WTC11 (cell line): Measurements from ENCODE around the gene TM4SF1. TPM values are rescaled to one million over a fixed set of nuclear protein-coding genes. Genes with fewer than 3 reads are reported as not detected.

ENCODE experiments used
- ATAC-seq: fragments of 200-7000 bp; cut with Tn5 transposase; 2 replicates; pipeline ENCODE4 v1.10.0; 2021; ENCODE audit warnings: mild to moderate bottlenecking, moderate library complexity
- CTCF ChIA-PET: fragments of 300-600 bp; sonication (Branson Sonifier 250); formaldehyde crosslinking; loops from one replicate; lab custom pipeline; 2021; ENCODE audit warnings: antibody characterized with exemption; lab: Charles Lee
- POLR2A ChIA-PET: fragments of 350-600 bp; sonication (Branson Sonifier 250); formaldehyde crosslinking; loops from one replicate; lab custom pipeline; 2021; ENCODE audit warnings: antibody characterized with exemption; lab: Charles Lee
- DNase-seq: peaks from one replicate; pipeline ENCODE4 v3.0.0; 2021; ENCODE audit warnings: low spot score
- H3K27ac Mint-ChIP-seq: 2 replicates; pipeline ENCODE4 v1.8.0; 2021; ENCODE audit warnings: mixed read lengths
- H3K27me3 Mint-ChIP-seq: 2 replicates; pipeline ENCODE4 v1.8.0; 2021; ENCODE audit warnings: low read depth, mild to moderate bottlenecking, moderate library complexity, mixed read lengths
- H3K36me3 Mint-ChIP-seq: 2 replicates; pipeline ENCODE4 v1.8.0; 2021; ENCODE audit warnings: mixed read lengths
- H3K4me1 Mint-ChIP-seq: 2 replicates; pipeline ENCODE4 v1.8.0; 2022; ENCODE audit warnings: mixed read lengths
- H3K4me3 Mint-ChIP-seq: 2 replicates; pipeline ENCODE4 v1.8.0; 2021; ENCODE audit warnings: mild to moderate bottlenecking, moderate library complexity, mixed read lengths
- H3K9me3 Mint-ChIP-seq: 2 replicates; pipeline ENCODE4 v1.8.0; 2021; ENCODE audit warnings: mixed read lengths
- AR ChIP-seq: fragments of 250-450 bp; sonication (Bioruptor Pico); IDR thresholded peaks from 2 replicates; pipeline ENCODE4 v1.9.0; 2021; ENCODE audit warnings: mild to moderate bottlenecking
- ATF1 ChIP-seq: sonication (generic); formaldehyde crosslinking; IDR thresholded peaks from 2 replicates; pipeline ENCODE4 v1.8.1; 2023; ENCODE audit warnings: mild to moderate bottlenecking, moderate library complexity, missing genetic modification reagents
- CTCF ChIP-seq: fragments of 200-600 bp; IDR thresholded peaks from 2 replicates; pipeline ENCODE4 v1.8.0; 2022; ENCODE audit warnings: antibody characterized with exemption
- ETV6 ChIP-seq: sonication (generic); formaldehyde crosslinking; IDR thresholded peaks from 2 replicates; pipeline ENCODE4 v1.8.1; 2022; ENCODE audit warnings: mild to moderate bottlenecking, missing genetic modification reagents
- FOXK1 ChIP-seq: sonication (generic); formaldehyde crosslinking; IDR thresholded peaks from 2 replicates; pipeline ENCODE4 v1.8.0; 2022; ENCODE audit warnings: mild to moderate bottlenecking, moderate library complexity, missing genetic modification reagents
- FOXP1 ChIP-seq: sonication (generic); formaldehyde crosslinking; IDR thresholded peaks from 2 replicates; pipeline ENCODE4 v1.8.0; 2022; ENCODE audit warnings: missing genetic modification reagents, mild to moderate bottlenecking, moderate library complexity, borderline replicate concordance
- GRHL2 ChIP-seq: fragments of 250-450 bp; sonication (Bioruptor Pico); IDR thresholded peaks from 2 replicates; pipeline ENCODE4 v1.8.0; 2022; ENCODE audit warnings: mild to moderate bottlenecking, moderate library complexity; ENCODE audit not compliant: insufficient replicate concordance, severe bottlenecking
- HMGA2 ChIP-seq: fragments of 250-450 bp; sonication (Bioruptor Pico); IDR thresholded peaks from 2 replicates; pipeline ENCODE4 v1.4.0; 2021; ENCODE audit warnings: mild to moderate bottlenecking, moderate library complexity
- KAT7 ChIP-seq: sonication (generic); formaldehyde crosslinking; IDR thresholded peaks from 2 replicates; pipeline ENCODE4 v1.8.1; 2023; ENCODE audit warnings: missing genetic modification reagents, mild to moderate bottlenecking, borderline replicate concordance
- NFE2L1 ChIP-seq: sonication (generic); formaldehyde crosslinking; IDR thresholded peaks from 2 replicates; pipeline ENCODE4 v1.8.1; 2023; ENCODE audit warnings: missing genetic modification reagents
- NR1H2 ChIP-seq: sonication (generic); formaldehyde crosslinking; IDR thresholded peaks from 2 replicates; pipeline ENCODE4 v1.9.0; 2021; ENCODE audit warnings: mild to moderate bottlenecking, moderate library complexity, missing genetic modification reagents
- NR3C1 ChIP-seq: sonication (generic); formaldehyde crosslinking; conservative IDR thresholded peaks from 2 replicates; pipeline ENCODE4 v1.8.1; 2023; ENCODE audit warnings: low read depth, mild to moderate bottlenecking, missing genetic modification reagents
- RELA ChIP-seq: sonication (generic); formaldehyde crosslinking; IDR thresholded peaks from 2 replicates; pipeline ENCODE4 v1.8.1; 2022; ENCODE audit warnings: missing genetic modification reagents, mild to moderate bottlenecking, borderline replicate concordance
- SOX15 ChIP-seq: fragments of 250-450 bp; sonication (Bioruptor Pico); IDR thresholded peaks from 2 replicates; pipeline ENCODE4 v1.9.0; 2021; ENCODE audit warnings: mild to moderate bottlenecking
- SP1 ChIP-seq: sonication (generic); formaldehyde crosslinking; conservative IDR thresholded peaks from 2 replicates; pipeline ENCODE4 v1.8.1; 2022; ENCODE audit warnings: missing genetic modification reagents
- TCF7 ChIP-seq: sonication (generic); formaldehyde crosslinking; IDR thresholded peaks from 2 replicates; pipeline ENCODE4 v1.8.0; 2022; ENCODE audit warnings: mild to moderate bottlenecking, low read depth, missing genetic modification reagents, moderate library complexity
- TP53 ChIP-seq: sonication (generic); formaldehyde crosslinking; IDR thresholded peaks from 2 replicates; pipeline ENCODE4 v1.8.1; 2023; ENCODE audit warnings: mild to moderate bottlenecking, missing genetic modification reagents
- ZNF232 ChIP-seq: sonication (generic); formaldehyde crosslinking; IDR thresholded peaks from 2 replicates; pipeline ENCODE4 v1.8.0; 2022; ENCODE audit warnings: mild to moderate bottlenecking, missing genetic modification reagents
- ZNF396 ChIP-seq: fragments of 250-450 bp; sonication (Bioruptor Pico); IDR thresholded peaks from 2 replicates; pipeline ENCODE4 v1.8.0; 2021; ENCODE audit warnings: mild to moderate bottlenecking, moderate library complexity, borderline replicate concordance
- ZNF423 ChIP-seq: fragments of 250-450 bp; sonication (Bioruptor Pico); IDR thresholded peaks from 2 replicates; pipeline ENCODE4 v2.1.2; 2022; ENCODE audit warnings: mild to moderate bottlenecking, moderate library complexity
- ZNF671 ChIP-seq: fragments of 250-450 bp; sonication (Bioruptor Pico); IDR thresholded peaks from 2 replicates; pipeline ENCODE4 v1.8.0; 2021; ENCODE audit warnings: mild to moderate bottlenecking
- ZSCAN18 ChIP-seq: fragments of 250-450 bp; sonication (Bioruptor Pico); IDR thresholded peaks from 2 replicates; pipeline ENCODE4 v2.1.2; 2022; ENCODE audit warnings: mild to moderate bottlenecking, moderate library complexity
- total RNA-seq: library from RNA; stranded (reverse); gene quantifications from 3 replicates; pipeline ENCODE4 v1.2.3, GENCODE V29; 2021
- TF ChIP-seq, protein P1 (sequence below): sonication (generic); formaldehyde crosslinking; IDR thresholded peaks from 2 replicates; pipeline ENCODE4 v1.8.0; 2022; ENCODE audit warnings: mild to moderate bottlenecking, missing genetic modification reagents
- TF ChIP-seq, protein P2 (sequence below): sonication (generic); formaldehyde crosslinking; IDR thresholded peaks from 2 replicates; pipeline ENCODE4 v1.8.1; 2022; ENCODE audit warnings: low read depth, mild to moderate bottlenecking, moderate library complexity, missing genetic modification reagents, borderline replicate concordance
- TF ChIP-seq, protein P3 (sequence below): sonication (generic); formaldehyde crosslinking; IDR thresholded peaks from 2 replicates; pipeline ENCODE4 v1.8.0; 2022; ENCODE audit warnings: mild to moderate bottlenecking, missing genetic modification reagents
- TF ChIP-seq, protein P4 (sequence below): sonication (generic); formaldehyde crosslinking; IDR thresholded peaks from 2 replicates; pipeline ENCODE4 v1.8.1; 2022; ENCODE audit warnings: mild to moderate bottlenecking, moderate library complexity, missing genetic modification reagents

TM4SF1 gene
- total RNA-seq, 1 experiment from 2014 or later = 0.90 TPM

DNA sequence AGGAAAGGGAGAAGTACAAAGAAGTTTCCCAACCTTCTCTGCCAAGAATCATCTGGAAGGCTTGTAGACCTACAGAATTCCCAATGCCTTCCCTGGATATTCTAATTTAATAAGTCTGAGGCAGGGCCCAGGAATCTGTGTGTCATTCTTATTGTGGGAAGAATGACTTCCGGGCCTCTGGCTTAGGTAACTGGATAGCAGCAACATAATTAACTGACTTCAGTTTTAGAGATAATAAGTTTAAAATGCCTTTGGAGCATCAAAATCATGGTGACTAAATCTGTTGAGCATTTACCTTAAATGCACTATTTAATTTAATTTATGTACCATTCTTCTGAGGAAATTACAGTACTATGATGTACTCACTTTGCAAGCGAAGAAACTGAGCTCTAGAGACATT is 44.3 kb upstream of the TM4SF1 start:
- ATAC-seq (no peak), DNase-seq (no peak)
- no peaks in the 10 kb centered on the region for H3K27me3 Mint-ChIP-seq
- ChIA-PET POLR2A (no interaction called here), CTCF (no interaction called here)
- no peaks in the 10 kb centered on the region for H3K9me3 Mint-ChIP-seq
- H3K4me1 Mint-ChIP-seq = peaks cover 5% of the 10 kb centered on the region
- no peak overlapping the region for H3K4me3 Mint-ChIP-seq
- TF ChIP-seq SOX15 (no peak), ETV6 (CRISPR knock-in tag) (no peak), FOXK1 (CRISPR knock-in tag) (no peak), AR (CRISPR knock-in tag) (no peak), ATF1 (CRISPR knock-in tag) (no peak), ZNF671 (CRISPR knock-in tag) (no peak), TCF7 (CRISPR knock-in tag) (no peak), RELA (CRISPR knock-in tag) (no peak), ZNF423 (no peak), ZNF396 (no peak), ZNF232 (CRISPR knock-in tag) (no peak), HMGA2 (CRISPR knock-in tag) (no peak), ZSCAN18 (no peak), KAT7 (CRISPR knock-in tag) (no peak), NR1H2 (no peak)
- H3K36me3 Mint-ChIP-seq = no peaks in the 10 kb centered on the region
- no peak overlapping the region for H3K27ac Mint-ChIP-seq

DNA sequence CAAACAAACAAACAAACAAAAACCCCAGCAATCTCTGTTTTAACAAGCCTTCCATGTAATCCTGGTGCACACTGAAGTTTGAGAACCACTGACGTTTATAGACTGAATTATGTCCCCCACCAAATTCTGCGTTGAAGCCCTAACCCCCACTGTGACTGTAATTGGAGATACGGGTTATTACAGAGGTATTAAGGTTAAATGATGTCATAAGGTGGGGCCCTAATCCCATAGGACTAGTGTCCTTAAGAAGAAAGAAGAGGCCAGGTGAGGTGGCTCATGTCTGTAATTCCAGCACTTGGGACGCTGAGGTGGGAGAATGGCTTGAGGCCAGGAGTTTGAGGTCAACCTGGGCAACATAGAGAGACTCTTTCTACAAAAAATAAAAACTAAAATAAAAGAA is 42.4 kb upstream of the TM4SF1 start:
- H3K27ac Mint-ChIP-seq = no peak overlapping the region
- POLR2A ChIA-PET = no interaction called here
- H3K9me3 Mint-ChIP-seq = no peaks in the 10 kb centered on the region
- no peak overlapping the region for H3K4me3 Mint-ChIP-seq
- ATAC-seq = no peak
- CTCF ChIA-PET = no interaction called here
- no peaks in the 10 kb centered on the region for H3K36me3 Mint-ChIP-seq
- H3K27me3 Mint-ChIP-seq = no peaks in the 10 kb centered on the region
- no peaks in the 10 kb centered on the region for H3K4me1 Mint-ChIP-seq
- DNase-seq = no peak
- TF ChIP-seq CTCF = no peak
- no peak for TF ChIP-seq NFE2L1 (CRISPR knock-in tag)
- no peak for TF ChIP-seq KAT7 (CRISPR knock-in tag)
- TF ChIP-seq ZNF671 (CRISPR knock-in tag) = no peak
- TF ChIP-seq, protein P1, sequence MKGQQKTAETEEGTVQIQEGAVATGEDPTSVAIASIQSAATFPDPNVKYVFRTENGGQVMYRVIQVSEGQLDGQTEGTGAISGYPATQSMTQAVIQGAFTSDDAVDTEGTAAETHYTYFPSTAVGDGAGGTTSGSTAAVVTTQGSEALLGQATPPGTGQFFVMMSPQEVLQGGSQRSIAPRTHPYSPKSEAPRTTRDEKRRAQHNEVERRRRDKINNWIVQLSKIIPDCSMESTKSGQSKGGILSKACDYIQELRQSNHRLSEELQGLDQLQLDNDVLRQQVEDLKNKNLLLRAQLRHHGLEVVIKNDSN (CRISPR knock-in tag) = no peak
- TF ChIP-seq SOX15 = no peak
- TF ChIP-seq SP1 (CRISPR knock-in tag) = no peak
- TF ChIP-seq FOXP1 (CRISPR knock-in tag) = no peak
- no peak for TF ChIP-seq ZNF396
- no peak for TF ChIP-seq GRHL2
- no peak for TF ChIP-seq NR3C1
- TF ChIP-seq, protein P2, sequence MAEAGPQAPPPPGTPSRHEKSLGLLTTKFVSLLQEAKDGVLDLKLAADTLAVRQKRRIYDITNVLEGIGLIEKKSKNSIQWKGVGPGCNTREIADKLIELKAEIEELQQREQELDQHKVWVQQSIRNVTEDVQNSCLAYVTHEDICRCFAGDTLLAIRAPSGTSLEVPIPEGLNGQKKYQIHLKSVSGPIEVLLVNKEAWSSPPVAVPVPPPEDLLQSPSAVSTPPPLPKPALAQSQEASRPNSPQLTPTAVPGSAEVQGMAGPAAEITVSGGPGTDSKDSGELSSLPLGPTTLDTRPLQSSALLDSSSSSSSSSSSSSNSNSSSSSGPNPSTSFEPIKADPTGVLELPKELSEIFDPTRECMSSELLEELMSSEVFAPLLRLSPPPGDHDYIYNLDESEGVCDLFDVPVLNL (CRISPR knock-in tag) = no peak
- TF ChIP-seq, protein P3, sequence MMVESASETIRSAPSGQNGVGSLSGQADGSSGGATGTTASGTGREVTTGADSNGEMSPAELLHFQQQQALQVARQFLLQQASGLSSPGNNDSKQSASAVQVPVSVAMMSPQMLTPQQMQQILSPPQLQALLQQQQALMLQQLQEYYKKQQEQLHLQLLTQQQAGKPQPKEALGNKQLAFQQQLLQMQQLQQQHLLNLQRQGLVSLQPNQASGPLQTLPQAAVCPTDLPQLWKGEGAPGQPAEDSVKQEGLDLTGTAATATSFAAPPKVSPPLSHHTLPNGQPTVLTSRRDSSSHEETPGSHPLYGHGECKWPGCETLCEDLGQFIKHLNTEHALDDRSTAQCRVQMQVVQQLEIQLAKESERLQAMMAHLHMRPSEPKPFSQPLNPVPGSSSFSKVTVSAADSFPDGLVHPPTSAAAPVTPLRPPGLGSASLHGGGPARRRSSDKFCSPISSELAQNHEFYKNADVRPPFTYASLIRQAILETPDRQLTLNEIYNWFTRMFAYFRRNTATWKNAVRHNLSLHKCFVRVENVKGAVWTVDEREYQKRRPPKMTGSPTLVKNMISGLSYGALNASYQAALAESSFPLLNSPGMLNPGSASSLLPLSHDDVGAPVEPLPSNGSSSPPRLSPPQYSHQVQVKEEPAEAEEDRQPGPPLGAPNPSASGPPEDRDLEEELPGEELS (CRISPR knock-in tag) = no peak
- no peak for TF ChIP-seq TP53 (CRISPR knock-in tag)
- no peak for TF ChIP-seq ETV6 (CRISPR knock-in tag)
- TF ChIP-seq, protein P4, sequence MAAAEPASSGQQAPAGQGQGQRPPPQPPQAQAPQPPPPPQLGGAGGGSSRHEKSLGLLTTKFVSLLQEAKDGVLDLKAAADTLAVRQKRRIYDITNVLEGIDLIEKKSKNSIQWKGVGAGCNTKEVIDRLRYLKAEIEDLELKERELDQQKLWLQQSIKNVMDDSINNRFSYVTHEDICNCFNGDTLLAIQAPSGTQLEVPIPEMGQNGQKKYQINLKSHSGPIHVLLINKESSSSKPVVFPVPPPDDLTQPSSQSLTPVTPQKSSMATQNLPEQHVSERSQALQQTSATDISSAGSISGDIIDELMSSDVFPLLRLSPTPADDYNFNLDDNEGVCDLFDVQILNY (CRISPR knock-in tag) = no peak
